ENCODE results near the gene GPD2. TPM values are rescaled to one million over a fixed set of nuclear protein-coding genes. Genes with fewer than 3 reads are reported as not detected.
"Not testable (repeated sequence)": the region's sequence is repeated elsewhere in the genome, so short reads cannot be mapped to it uniquely, and the experiment has no call there.

GPD2 gene
- total RNA-seq, 1 experiment from 2014 or later: 84.6 TPM

- DNase-seq (ENCODE audit: low spot score): not testable (repeated sequence)
Measured at GRCh38 chr2:156528583-156528982, 92.4 kb downstream of the GPD2 start.

GRCh38 chr2:156532989-156533388 lies 96.8 kb downstream of the GPD2 start:
- DNase-seq (ENCODE audit: low spot score): no peak

- DNase-seq (ENCODE audit: low spot score): no peak
Measured at GRCh38 chr2:156536534-156536933, 100.4 kb downstream of the GPD2 start.

GRCh38 chr2:156537141-156537540 lies 101.0 kb downstream of the GPD2 start:
- no peak for DNase-seq (ENCODE audit: low spot score)

GRCh38 chr2:156538083-156538504 lies 101.9 kb downstream of the GPD2 start:
- DNase-seq (ENCODE audit: low spot score): no peak

- DNase-seq (ENCODE audit: low spot score): no peak
Measured at GRCh38 chr2:156539086-156539860, 103.1 kb downstream of the GPD2 start.

GRCh38 chr2:156540706-156541105 lies 104.5 kb downstream of the GPD2 start:
- no peak for DNase-seq (ENCODE audit: low spot score)

- no peak for DNase-seq (ENCODE audit: low spot score)
Measured at GRCh38 chr2:156541229-156541628, 105.0 kb downstream of the GPD2 start.

GRCh38 chr2:156541706-156542105 lies 105.5 kb downstream of the GPD2 start:
- DNase-seq (ENCODE audit: low spot score): no peak

GRCh38 chr2:156548413-156548812 lies 112.2 kb downstream of the GPD2 start:
- no peak for DNase-seq (ENCODE audit: low spot score)

- DNase-seq (ENCODE audit: low spot score): no peak
Measured at GRCh38 chr2:156553714-156554442, 117.7 kb downstream of the GPD2 start.

- no peak for DNase-seq (ENCODE audit: low spot score)
Measured at GRCh38 chr2:156561326-156561725, 125.1 kb downstream of the GPD2 start.

- no peak for DNase-seq (ENCODE audit: low spot score)
Measured at GRCh38 chr2:156562124-156562523, 125.9 kb downstream of the GPD2 start.

- DNase-seq (ENCODE audit: low spot score): no peak
Measured at GRCh38 chr2:156563994-156564753, 128.0 kb downstream of the GPD2 start.

GRCh38 chr2:156565066-156565710 lies 129.0 kb downstream of the GPD2 start:
- DNase-seq (ENCODE audit: low spot score): peak; percentile 81

- no peak for DNase-seq (ENCODE audit: low spot score)
Measured at GRCh38 chr2:156573710-156574109, 137.5 kb downstream of the GPD2 start.

- DNase-seq (ENCODE audit: low spot score): no peak
Measured at GRCh38 chr2:156574112-156574511, 137.9 kb downstream of the GPD2 start.

- DNase-seq (ENCODE audit: low spot score): no peak
Measured at GRCh38 chr2:156576005-156576404, 139.8 kb downstream of the GPD2 start.

GRCh38 chr2:156580501-156580900 lies 144.3 kb downstream of the GPD2 start:
- DNase-seq (ENCODE audit: low spot score): no peak

GRCh38 chr2:156581280-156581679 lies 145.1 kb downstream of the GPD2 start:
- DNase-seq (ENCODE audit: low spot score): no peak

- no peak for DNase-seq (ENCODE audit: low spot score)
Measured at GRCh38 chr2:156585457-156585856, 149.3 kb downstream of the GPD2 start.

GRCh38 chr2:156586621-156587020 lies 150.4 kb downstream of the GPD2 start:
- DNase-seq (ENCODE audit: low spot score): no peak
